HepG2 (cell line): ENCODE measurements around the gene ACE. TPM values are rescaled to one million over a fixed set of nuclear protein-coding genes. Genes with fewer than 3 reads are reported as not detected.

Experiments
- ATAC-seq: fragments of 200-7000 bp; cut with Tn5 transposase; 3 replicates; pipeline ENCODE4 v1.9.1; 2020; ENCODE audit warnings: mild to moderate bottlenecking, moderate library complexity
- BruUV-seq: library from RNA; stranded (reverse); fragments of 400-500 nt; replicated peaks from 2 replicates; lab custom pipeline; 2021; lab: Mats Ljungman, UMichigan
- CTCF ChIA-PET: fragments of 300-600 bp; formaldehyde crosslinking; extraction: SDS; loops from one replicate; lab custom pipeline; 2021; ENCODE audit warnings: low total read pairs, inconsistent platforms, low intra/inter-chr PET ratio; lab: Yijun Ruan, JAX
- POLR2A ChIA-PET: fragments of 350-600 bp; sonication (Branson Sonifier 250); formaldehyde crosslinking; loops from one replicate; lab custom pipeline; 2020; ENCODE audit warnings: antibody characterized with exemption, inconsistent platforms; lab: Yijun Ruan, JAX
- DNase-seq: peaks from one replicate; pipeline ENCODE4 v3.0.0-alpha.2; 2015; ENCODE audit warnings: low spot score
- FAIRE-seq: peaks from 3 replicates; lab custom pipeline; 2011; peaks lifted over from hg19 to GRCh38; lab: Jason Lieb, UNC
- H2AFZ ChIP-seq: one replicate; pipeline ENCODE4 v1.6.1; 2011; ENCODE audit warnings: low read length, inconsistent platforms
- H3K27ac ChIP-seq: fragments of 300-600 bp; 3 replicates; pipeline ENCODE4 v1.8.0; 2011; ENCODE audit warnings: mixed run types, mild to moderate bottlenecking, mixed read lengths, low read length, inconsistent platforms; ENCODE audit not compliant: insufficient read depth; ENCODE audit errors: extremely low read length
- H3K27me3 ChIP-seq, 2 experiments: fragments of 200-600 bp in 1 of 2; 2 replicates in 1 of 2; 3 replicates in 1 of 2; pipeline versions ENCODE4 v1.6.0 to v1.8.0; 2011; ENCODE audit warnings: low read length in 2 of 2, mild to moderate bottlenecking in 2 of 2, moderate library complexity in 2 of 2, inconsistent platforms in 1 of 2; ENCODE audit not compliant: insufficient read depth in 2 of 2, control insufficient read depth in 1 of 2
- H3K36me3 ChIP-seq, 2 experiments: fragments of 200-600 bp in 1 of 2; replicated peaks in 1 of 2; 2 replicates in 1 of 2; 3 replicates in 1 of 2; pipeline versions ENCODE4 v1.5.1 to v1.8.0; 2011; ENCODE audit warnings: low read length in 2 of 2, inconsistent platforms in 1 of 2; ENCODE audit not compliant: insufficient read depth in 2 of 2, control insufficient read depth in 1 of 2
- H3K4me1 ChIP-seq: 2 replicates; pipeline ENCODE4 v1.5.1; 2012; ENCODE audit warnings: low read length, inconsistent platforms; ENCODE audit not compliant: insufficient read depth
- H3K4me2 ChIP-seq: 2 replicates; pipeline ENCODE4 v1.6.0; 2011; ENCODE audit warnings: low read depth, low read length, inconsistent platforms
- H3K4me3 ChIP-seq, 3 experiments: fragments of 200-600 bp in 1 of 3; sonication (generic), shearing (Covaris generic) in 1 of 3; replicated peaks in 1 of 3; 2 replicates each; pipeline ENCODE4 v1.5.1; 2011 to 2016; ENCODE audit warnings: low read length in 3 of 3, inconsistent platforms in 2 of 3, low read depth in 2 of 3, mild to moderate bottlenecking in 2 of 3, control low read depth in 1 of 3, mixed read lengths in 1 of 3; ENCODE audit not compliant: insufficient read depth in 1 of 3
- H3K79me2 ChIP-seq: one replicate; pipeline ENCODE4 v1.6.1; 2011; ENCODE audit warnings: low read length, inconsistent platforms; ENCODE audit not compliant: insufficient read depth
- H3K9ac ChIP-seq: 2 replicates; pipeline ENCODE4 v1.6.0; 2011; ENCODE audit warnings: mild to moderate bottlenecking, low read depth, low read length, inconsistent platforms; ENCODE audit not compliant: insufficient read depth
- H3K9me3 ChIP-seq: 2 replicates; pipeline ENCODE4 v1.5.1; 2012; ENCODE audit warnings: mild to moderate bottlenecking, low read length
- H4K20me1 ChIP-seq: 2 replicates; pipeline ENCODE4 v1.6.0; 2011; ENCODE audit warnings: inconsistent platforms, mild to moderate bottlenecking, low read length, moderate library complexity; ENCODE audit not compliant: insufficient read depth
- CBFB ChIP-seq: sonication (generic); formaldehyde crosslinking; IDR thresholded peaks from 2 replicates; pipeline ENCODE4 v1.4.0; 2020; ENCODE audit warnings: missing genetic modification reagents
- CHD2 ChIP-seq: IDR thresholded peaks from 2 replicates; pipeline ENCODE4 v1.6.1; 2011; ENCODE audit warnings: low read depth, low read length, improper control_type of control experiment
- MIER2 ChIP-seq: IDR thresholded peaks from 2 replicates; pipeline ENCODE4 v1.6.1; 2016; ENCODE audit warnings: missing biosample characterization, missing genetic modification reagents
- RERE ChIP-seq: IDR thresholded peaks from 2 replicates; pipeline ENCODE4 v1.6.1; 2016; ENCODE audit warnings: low read depth, missing genetic modification reagents, missing compliant biosample characterization
- SIX4 ChIP-seq: sonication (generic); formaldehyde crosslinking; IDR thresholded peaks from 2 replicates; pipeline ENCODE4 v1.4.0; 2020; ENCODE audit warnings: missing genetic modification reagents
- TCF7 ChIP-seq: sonication (generic); IDR thresholded peaks from 2 replicates; pipeline ENCODE4 v1.6.1; 2016; ENCODE audit warnings: antibody characterized with exemption, low read depth
- ZNF317 ChIP-seq: sonication (generic); formaldehyde crosslinking; IDR thresholded peaks from 2 replicates; pipeline ENCODE4 v1.5.0; 2020; ENCODE audit warnings: mild to moderate bottlenecking, missing genetic modification reagents
- ZNF678 ChIP-seq: sonication (generic); formaldehyde crosslinking; IDR thresholded peaks from 2 replicates; pipeline ENCODE4 v1.4.0; 2020; ENCODE audit warnings: mild to moderate bottlenecking, missing genetic modification reagents
- ZNF776 ChIP-seq: sonication (generic); formaldehyde crosslinking; IDR thresholded peaks from 2 replicates; pipeline ENCODE4 v1.4.0; 2020; ENCODE audit warnings: mild to moderate bottlenecking, missing genetic modification reagents
- WGBS: methylation state at CpG from one replicate; pipeline ENCODE4 v1.1.6; 2017; ENCODE audit warnings: low lambda C conversion rate; 5-methylcytosine and 5-hydroxymethylcytosine counted together
- in situ Hi-C: cut with HindIII; loops from 2 replicates; pipeline ENCODE4 v1.10.0; 2017; ENCODE audit warnings: low pct_unique_long_range_greater_than_20kb; ENCODE audit not compliant: extremely low pct_ligation_motif_present
- intact Hi-C: fragments of 100-400 bp; cut with micrococcal nuclease; formaldehyde crosslinking; loops from one replicate; pipeline ENCODE4 v1.10.0; 2022; ENCODE audit not compliant: unreplicated experiment
- polyA plus RNA-seq, 8 experiments: library from polyadenylated mRNA; depleted of rRNA in 3 of 8; stranded (reverse) in 7 of 8; unstranded in 1 of 8; fragments of >200 nt; fragmentation: Illumina TruSeq in 4 of 8; extraction: Trizol in 4 of 8; gene quantifications; 2 replicates each; pipeline versions ENCODE4 v1.2.1 to v1.2.3, GENCODE V29; 2011 to 2016; ENCODE audit warnings: low read depth in 4 of 8, missing spikeins in 1 of 8, mixed read lengths in 1 of 8; ENCODE audit not compliant: insufficient read depth in 1 of 8
- total RNA-seq, 5 experiments: library from RNA; depleted of rRNA; stranded (reverse); fragments of >200 nt; fragmentation: Illumina TruSeq; extraction: Trizol; gene quantifications; 2 replicates each; pipeline ENCODE4 v1.2.3, GENCODE V29; 2016; ENCODE audit warnings: low read depth in 1 of 5
- TF ChIP-seq, protein P1 (sequence below): sonication (generic); formaldehyde crosslinking; IDR thresholded peaks from 2 replicates; pipeline ENCODE4 v1.4.0; 2020; ENCODE audit warnings: mild to moderate bottlenecking, low read depth, missing genetic modification reagents
- TF ChIP-seq, protein P2 (sequence below): sonication (generic); formaldehyde crosslinking; IDR thresholded peaks from 2 replicates; pipeline ENCODE4 v1.4.0; 2020; ENCODE audit warnings: missing genetic modification reagents
- TF ChIP-seq, protein P3 (sequence below): sonication (generic); formaldehyde crosslinking; IDR thresholded peaks from 2 replicates; pipeline ENCODE4 v1.5.0; 2020; ENCODE audit warnings: missing genetic modification reagents

The ACE gene
- total and polyA plus RNA-seq, 2 of the 13 experiments (the other 11 are each of a cell fraction or from before 2014, with no cell fraction given) = 0.08 to 0.13 TPM

GRCh38 chr17:63514974-63515373 lies 38.1 kb downstream of the ACE start (continued):
- TF ChIP-seq, protein P1, sequence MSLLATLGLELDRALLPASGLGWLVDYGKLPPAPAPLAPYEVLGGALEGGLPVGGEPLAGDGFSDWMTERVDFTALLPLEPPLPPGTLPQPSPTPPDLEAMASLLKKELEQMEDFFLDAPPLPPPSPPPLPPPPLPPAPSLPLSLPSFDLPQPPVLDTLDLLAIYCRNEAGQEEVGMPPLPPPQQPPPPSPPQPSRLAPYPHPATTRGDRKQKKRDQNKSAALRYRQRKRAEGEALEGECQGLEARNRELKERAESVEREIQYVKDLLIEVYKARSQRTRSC (CRISPR knock-in tag) = no peak
- no peak for TF ChIP-seq SIX4 (CRISPR knock-in tag)
- TF ChIP-seq ZNF678 (CRISPR knock-in tag) = no peak

DNA sequence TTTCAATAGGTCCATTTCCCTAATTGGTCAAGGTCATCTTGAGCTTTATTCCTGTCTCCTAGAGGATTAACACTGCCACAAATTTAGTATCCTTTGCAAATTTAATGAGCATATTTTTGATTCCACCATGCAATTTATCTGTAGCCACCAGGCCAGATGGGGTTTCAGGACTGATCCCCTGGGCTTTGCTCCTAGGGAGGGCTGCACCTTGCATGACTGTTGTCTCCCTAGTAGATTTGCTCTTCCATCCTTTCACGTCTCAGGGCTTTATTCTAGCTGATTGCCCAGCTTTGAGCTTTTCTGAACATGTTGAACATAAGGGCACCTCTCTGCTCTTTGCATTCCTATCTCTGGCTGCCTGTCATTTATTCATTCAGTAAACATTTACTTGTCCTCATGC lies 38.6 kb downstream of the ACE start:
- Histone ChIP-seq H3K27me3 (peaks cover 12 to 66% of the 10 kb centered on the region in 2 experiments; a peak in 4 of 5 replicates), H3K4me2 (no peak overlapping the region), H2AFZ (no peak overlapping the region), H3K9ac (no peak overlapping the region), H3K9me3 (no peaks in the 10 kb centered on the region), H4K20me1 (no peaks in the 10 kb centered on the region), H3K27ac (no peak overlapping the region), H3K4me3 (no peak overlapping the region), H3K36me3 (no peaks in the 10 kb centered on the region), H3K79me2 (no peaks in the 10 kb centered on the region), H3K4me1 (peaks cover 68% of the 10 kb centered on the region)
- DNase-seq (no peak), FAIRE-seq (no peak), ATAC-seq (no peak)
- intact Hi-C loops (no loop called here), in situ Hi-C loops (no loop called here)
- no TSS peak for BruUV-seq
- WGBS = 28% methylated on average over 1 of the region's 1 CpG
- ChIA-PET CTCF (no interaction called here), POLR2A (no interaction called here)
- 0 out of 2 replicates have a peak, but pooled peaks have one; percentile 23 for TF ChIP-seq ZNF317 (CRISPR knock-in tag)
- TF ChIP-seq, protein P2, sequence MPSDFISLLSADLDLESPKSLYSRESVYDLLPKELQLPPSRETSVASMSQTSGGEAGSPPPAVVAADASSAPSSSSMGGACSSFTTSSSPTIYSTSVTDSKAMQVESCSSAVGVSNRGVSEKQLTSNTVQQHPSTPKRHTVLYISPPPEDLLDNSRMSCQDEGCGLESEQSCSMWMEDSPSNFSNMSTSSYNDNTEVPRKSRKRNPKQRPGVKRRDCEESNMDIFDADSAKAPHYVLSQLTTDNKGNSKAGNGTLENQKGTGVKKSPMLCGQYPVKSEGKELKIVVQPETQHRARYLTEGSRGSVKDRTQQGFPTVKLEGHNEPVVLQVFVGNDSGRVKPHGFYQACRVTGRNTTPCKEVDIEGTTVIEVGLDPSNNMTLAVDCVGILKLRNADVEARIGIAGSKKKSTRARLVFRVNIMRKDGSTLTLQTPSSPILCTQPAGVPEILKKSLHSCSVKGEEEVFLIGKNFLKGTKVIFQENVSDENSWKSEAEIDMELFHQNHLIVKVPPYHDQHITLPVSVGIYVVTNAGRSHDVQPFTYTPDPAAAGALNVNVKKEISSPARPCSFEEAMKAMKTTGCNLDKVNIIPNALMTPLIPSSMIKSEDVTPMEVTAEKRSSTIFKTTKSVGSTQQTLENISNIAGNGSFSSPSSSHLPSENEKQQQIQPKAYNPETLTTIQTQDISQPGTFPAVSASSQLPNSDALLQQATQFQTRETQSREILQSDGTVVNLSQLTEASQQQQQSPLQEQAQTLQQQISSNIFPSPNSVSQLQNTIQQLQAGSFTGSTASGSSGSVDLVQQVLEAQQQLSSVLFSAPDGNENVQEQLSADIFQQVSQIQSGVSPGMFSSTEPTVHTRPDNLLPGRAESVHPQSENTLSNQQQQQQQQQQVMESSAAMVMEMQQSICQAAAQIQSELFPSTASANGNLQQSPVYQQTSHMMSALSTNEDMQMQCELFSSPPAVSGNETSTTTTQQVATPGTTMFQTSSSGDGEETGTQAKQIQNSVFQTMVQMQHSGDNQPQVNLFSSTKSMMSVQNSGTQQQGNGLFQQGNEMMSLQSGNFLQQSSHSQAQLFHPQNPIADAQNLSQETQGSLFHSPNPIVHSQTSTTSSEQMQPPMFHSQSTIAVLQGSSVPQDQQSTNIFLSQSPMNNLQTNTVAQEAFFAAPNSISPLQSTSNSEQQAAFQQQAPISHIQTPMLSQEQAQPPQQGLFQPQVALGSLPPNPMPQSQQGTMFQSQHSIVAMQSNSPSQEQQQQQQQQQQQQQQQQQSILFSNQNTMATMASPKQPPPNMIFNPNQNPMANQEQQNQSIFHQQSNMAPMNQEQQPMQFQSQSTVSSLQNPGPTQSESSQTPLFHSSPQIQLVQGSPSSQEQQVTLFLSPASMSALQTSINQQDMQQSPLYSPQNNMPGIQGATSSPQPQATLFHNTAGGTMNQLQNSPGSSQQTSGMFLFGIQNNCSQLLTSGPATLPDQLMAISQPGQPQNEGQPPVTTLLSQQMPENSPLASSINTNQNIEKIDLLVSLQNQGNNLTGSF (CRISPR knock-in tag) = no peak
- TF ChIP-seq ZNF776 (CRISPR knock-in tag) = no peak
- no peak for TF ChIP-seq CHD2
- TF ChIP-seq CBFB = no peak
- TF ChIP-seq RERE (CRISPR knock-in tag) = no peak
- no peak for TF ChIP-seq TCF7
- TF ChIP-seq, protein P3, sequence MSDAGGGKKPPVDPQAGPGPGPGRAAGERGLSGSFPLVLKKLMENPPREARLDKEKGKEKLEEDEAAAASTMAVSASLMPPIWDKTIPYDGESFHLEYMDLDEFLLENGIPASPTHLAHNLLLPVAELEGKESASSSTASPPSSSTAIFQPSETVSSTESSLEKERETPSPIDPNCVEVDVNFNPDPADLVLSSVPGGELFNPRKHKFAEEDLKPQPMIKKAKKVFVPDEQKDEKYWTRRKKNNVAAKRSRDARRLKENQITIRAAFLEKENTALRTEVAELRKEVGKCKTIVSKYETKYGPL (CRISPR knock-in tag) = no peak
- TF ChIP-seq MIER2 (CRISPR knock-in tag) = no peak
